Measurements from ENCODE around the gene SMIM24.

GRCh38 chr19:3515891-3516422 lies 35.6 kb upstream of the SMIM24 start:
- TF ChIP-seq MAX (IDR thresholded peaks at IDR 0.05) (no peak), NFIC (IDR thresholded peaks at IDR 0.05) (no peak), REST (IDR thresholded peaks at IDR 0.05; ENCODE audit: low read depth) (no peak), USF1 (IDR thresholded peaks at IDR 0.05) (no peak), YY1 (IDR thresholded peaks at IDR 0.05; ENCODE audit: low read depth) (no peak), RAD21 (IDR thresholded peaks at IDR 0.05; ENCODE audit: low read depth) (no peak), EP300 (IDR thresholded peaks at IDR 0.05; ENCODE audit: borderline replicate concordance) (no peak), TAF1 (IDR thresholded peaks at IDR 0.05; ENCODE audit: low read depth) (no peak), CEBPB (IDR thresholded peaks at IDR 0.05) (no peak), CREB1 (IDR thresholded peaks at IDR 0.05; ENCODE audit: low read depth) (no peak), FOXM1 (IDR thresholded peaks at IDR 0.05; ENCODE audit: borderline replicate concordance, low read depth) (no peak), TEAD4 (IDR thresholded peaks at IDR 0.05) (no peak), TCF12 (IDR thresholded peaks at IDR 0.05; ENCODE audit: low read depth) (no peak), EGR1 (IDR thresholded peaks at IDR 0.05) (no peak)
